Muscle layer of colon (tissue), 2 donors: Measurements from ENCODE around the gene ARHGAP15.

Experiments
- H3K27ac ChIP-seq: one replicate; pipeline ENCODE4 v1.7.0; 2013; ENCODE audit warnings: low read depth, mild to moderate bottlenecking, low read length, moderate library complexity
- H3K27me3 ChIP-seq, 2 donors: one replicate each; pipeline ENCODE4 v1.7.0; 2013; ENCODE audit warnings: low read length in 2 of 2, mild to moderate bottlenecking in 2 of 2; ENCODE audit not compliant: insufficient read depth in 2 of 2, control insufficient read depth in 1 of 2
- H3K36me3 ChIP-seq: one replicate; pipeline ENCODE4 v1.7.0; 2013; ENCODE audit warnings: mild to moderate bottlenecking, low read length; ENCODE audit not compliant: insufficient read depth
- H3K4me1 ChIP-seq: one replicate; pipeline ENCODE4 v1.7.0; 2013; ENCODE audit warnings: mild to moderate bottlenecking, low read length; ENCODE audit not compliant: insufficient read depth
- H3K4me3 ChIP-seq, 2 donors: one replicate each; pipeline ENCODE4 v1.7.0; 2013; ENCODE audit warnings: low read length in 2 of 2, low read depth in 1 of 2, mild to moderate bottlenecking in 1 of 2, moderate library complexity in 1 of 2
- H3K9ac ChIP-seq: one replicate; pipeline ENCODE4 v1.7.0; 2013; ENCODE audit warnings: low read length
- H3K9me3 ChIP-seq: one replicate; pipeline ENCODE4 v1.7.0; 2013; ENCODE audit warnings: mild to moderate bottlenecking, low read length
- donor health status: abdominal sarcoma.
- donor health status: Adenocarcinoma of cecum.

The ARHGAP15 gene

GRCh38 chr2:143779021-143779420 is 649.8 kb downstream of the ARHGAP15 start:
- H3K4me3 ChIP-seq = no peak overlapping the region
- no peaks in the 10 kb centered on the region for H3K27me3 ChIP-seq

GRCh38 chr2:143786026-143786765 is 657.0 kb downstream of the ARHGAP15 start:
- Histone ChIP-seq H3K4me3 (no peak overlapping the region), H3K36me3 (no peaks in the 10 kb centered on the region), H3K27me3 (no peaks in the 10 kb centered on the region), H3K4me1 (no peaks in the 10 kb centered on the region), H3K9ac (no peak overlapping the region), H3K27ac (no peak overlapping the region), H3K9me3 (no peaks in the 10 kb centered on the region)

More at GRCh38 chr2:143779021-143779420, 649.8 kb downstream of the ARHGAP15 start:
- H3K9ac ChIP-seq = no peak overlapping the region
- no peaks in the 10 kb centered on the region for H3K4me1 ChIP-seq
- H3K36me3 ChIP-seq = no peaks in the 10 kb centered on the region
- no peak overlapping the region for H3K27ac ChIP-seq
- no peaks in the 10 kb centered on the region for H3K9me3 ChIP-seq

- H3K9me3 ChIP-seq = no peaks in the 10 kb centered on the region
- no peak overlapping the region for H3K27ac ChIP-seq
Measured at GRCh38 chr2:143787674-143788073, 658.5 kb downstream of the ARHGAP15 start.

GRCh38 chr2:143792602-143793001 is 663.4 kb downstream of the ARHGAP15 start:
- no peaks in the 10 kb centered on the region for H3K9me3 ChIP-seq
- H3K27ac ChIP-seq = no peak overlapping the region
- H3K4me1 ChIP-seq = no peaks in the 10 kb centered on the region
- H3K4me3 ChIP-seq = no peak overlapping the region
- H3K9ac ChIP-seq = no peak overlapping the region
- no peaks in the 10 kb centered on the region for H3K27me3 ChIP-seq
- no peaks in the 10 kb centered on the region for H3K36me3 ChIP-seq

More at GRCh38 chr2:143787674-143788073, 658.5 kb downstream of the ARHGAP15 start:
- Histone ChIP-seq H3K4me1 (no peaks in the 10 kb centered on the region), H3K27me3 (no peaks in the 10 kb centered on the region), H3K4me3 (no peak overlapping the region), H3K9ac (no peak overlapping the region), H3K36me3 (no peaks in the 10 kb centered on the region)

- Histone ChIP-seq H3K36me3 (no peaks in the 10 kb centered on the region), H3K9ac (no peak overlapping the region), H3K27me3 (no peaks in the 10 kb centered on the region), H3K4me1 (no peaks in the 10 kb centered on the region), H3K4me3 (no peak overlapping the region), H3K9me3 (no peaks in the 10 kb centered on the region), H3K27ac (no peak overlapping the region)
Measured at GRCh38 chr2:143793381-143793780, 664.2 kb downstream of the ARHGAP15 start.

GRCh38 chr2:143796051-143796450 is 666.8 kb downstream of the ARHGAP15 start:
- H3K9ac ChIP-seq = no peak overlapping the region
- no peak overlapping the region for H3K27ac ChIP-seq
- H3K36me3 ChIP-seq = no peaks in the 10 kb centered on the region
- no peaks in the 10 kb centered on the region for H3K27me3 ChIP-seq
- H3K4me3 ChIP-seq = no peak overlapping the region
- no peaks in the 10 kb centered on the region for H3K4me1 ChIP-seq
- H3K9me3 ChIP-seq = no peaks in the 10 kb centered on the region

- H3K27me3 ChIP-seq = no peaks in the 10 kb centered on the region
- H3K9ac ChIP-seq = no peak overlapping the region
- H3K4me3 ChIP-seq = no peak overlapping the region
- H3K4me1 ChIP-seq = no peaks in the 10 kb centered on the region
- H3K27ac ChIP-seq = no peak overlapping the region
- H3K9me3 ChIP-seq = no peaks in the 10 kb centered on the region
- no peaks in the 10 kb centered on the region for H3K36me3 ChIP-seq
Measured at GRCh38 chr2:143801561-143801960, 672.3 kb downstream of the ARHGAP15 start.

- H3K27me3 ChIP-seq = no peaks in the 10 kb centered on the region
- no peak overlapping the region for H3K27ac ChIP-seq
- no peaks in the 10 kb centered on the region for H3K36me3 ChIP-seq
- no peak overlapping the region for H3K9ac ChIP-seq
- no peak overlapping the region for H3K4me3 ChIP-seq
- H3K9me3 ChIP-seq = no peaks in the 10 kb centered on the region
- no peaks in the 10 kb centered on the region for H3K4me1 ChIP-seq
Measured at GRCh38 chr2:143802242-143802641, 673.0 kb downstream of the ARHGAP15 start.

GRCh38 chr2:143802871-143803650 is 673.8 kb downstream of the ARHGAP15 start:
- Histone ChIP-seq H3K27me3 (no peaks in the 10 kb centered on the region), H3K9ac (no peak overlapping the region), H3K4me3 (no peak overlapping the region), H3K27ac (no peak overlapping the region), H3K36me3 (no peaks in the 10 kb centered on the region), H3K4me1 (no peaks in the 10 kb centered on the region), H3K9me3 (no peaks in the 10 kb centered on the region)

GRCh38 chr2:143803936-143804335 is 674.7 kb downstream of the ARHGAP15 start:
- Histone ChIP-seq H3K4me1 (no peaks in the 10 kb centered on the region), H3K36me3 (no peaks in the 10 kb centered on the region), H3K4me3 (no peak overlapping the region), H3K9ac (no peak overlapping the region), H3K27me3 (no peaks in the 10 kb centered on the region), H3K27ac (no peak overlapping the region), H3K9me3 (no peaks in the 10 kb centered on the region)

GRCh38 chr2:143805666-143806065 is 676.4 kb downstream of the ARHGAP15 start:
- H3K9ac ChIP-seq = no peak overlapping the region
- H3K36me3 ChIP-seq = no peaks in the 10 kb centered on the region
- H3K27me3 ChIP-seq = no peaks in the 10 kb centered on the region
- H3K4me3 ChIP-seq = no peak overlapping the region
- no peak overlapping the region for H3K27ac ChIP-seq
- no peaks in the 10 kb centered on the region for H3K9me3 ChIP-seq
- no peaks in the 10 kb centered on the region for H3K4me1 ChIP-seq
